HEK293T (cell line): ENCODE data around the gene TBC1D22B.

ENCODE experiments used
- BHLHE40 ChIP-seq: fragments of 450-650 bp; IDR thresholded peaks from 2 replicates; pipeline ENCODE4 v1.6.1; 2016; ENCODE audit warnings: mild to moderate bottlenecking, moderate library complexity, borderline replicate concordance
- FOXM1 ChIP-seq: fragments of 450-650 bp; IDR thresholded peaks from 2 replicates; pipeline ENCODE4 v1.6.1; 2017; ENCODE audit warnings: mild to moderate bottlenecking, borderline replicate concordance
- ZNF384 ChIP-seq: fragments of 450-650 bp; IDR thresholded peaks from 2 replicates; pipeline ENCODE4 v1.6.1; 2016

DNA sequence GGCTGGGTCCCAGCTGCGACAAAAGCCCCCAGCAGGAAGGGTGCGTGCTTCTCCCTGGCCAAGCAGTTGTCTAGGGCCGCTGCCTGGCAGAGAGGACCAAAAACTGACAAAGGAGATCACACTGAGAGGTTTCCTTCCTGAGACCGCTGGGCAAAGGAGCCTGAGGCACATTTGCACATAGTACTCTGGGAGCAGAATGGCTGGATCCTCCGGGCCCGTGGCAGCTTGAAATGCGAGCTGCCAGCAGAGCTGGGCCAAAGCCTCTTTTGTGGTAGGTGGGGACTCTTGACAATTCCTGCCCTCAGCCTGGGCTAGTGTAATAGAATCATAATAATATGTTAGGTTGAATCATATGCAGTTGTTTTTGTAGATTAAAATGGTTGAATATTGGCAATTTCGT lies 63.1 kb downstream of the TBC1D22B start:
- TF ChIP-seq BHLHE40 (no peak), ZNF384 (no peak), FOXM1 (no peak)
